IPS-18c (cell line): ENCODE data around the gene PAOX.
A peak's percentile ranks its signal among the peaks of the same experiment; 100 is the strongest.
"Not testable (repeated sequence)": the region's sequence is repeated elsewhere in the genome, so short reads cannot be mapped to it uniquely, and the experiment has no call there.

Source experiments
- H3K4me3 ChIP-seq: 2 replicates; pipeline ENCODE4 v1.7.0; 2013; ENCODE audit warnings: low read depth, mild to moderate bottlenecking, low read length, moderate library complexity; ENCODE audit not compliant: insufficient read depth
- H3K9me3 ChIP-seq: one replicate; pipeline ENCODE4 v1.6.1; 2013; ENCODE audit warnings: mild to moderate bottlenecking, low read length, moderate library complexity; ENCODE audit not compliant: control insufficient read depth, insufficient read depth

Gene PAOX

GRCh38 chr10:133358162-133358924 lies 20.7 kb upstream of the PAOX start:
- Histone ChIP-seq H3K4me3 (no peak overlapping the region), H3K9me3 (peaks cover 2% of the 10 kb centered on the region)

- H3K4me3 ChIP-seq = no peak overlapping the region
- peaks cover 2% of the 10 kb centered on the region for H3K9me3 ChIP-seq
These were observed 20.1 kb upstream of the PAOX start for GRCh38 chr10:133358925-133359310.

- Histone ChIP-seq H3K4me3 (no peak overlapping the region), H3K9me3 (peaks cover 2% of the 10 kb centered on the region)
These were observed 19.5 kb upstream of the PAOX start for GRCh38 chr10:133359554-133359971.

GRCh38 chr10:133359972-133360610 lies 19.0 kb upstream of the PAOX start:
- no peak overlapping the region for H3K4me3 ChIP-seq
- H3K9me3 ChIP-seq = peaks cover 2% of the 10 kb centered on the region

- Histone ChIP-seq H3K4me3 (no peak overlapping the region), H3K9me3 (peaks cover 2% of the 10 kb centered on the region)
These were observed 17.8 kb upstream of the PAOX start for GRCh38 chr10:133361227-133361626.

GRCh38 chr10:133361773-133362441 lies 17.2 kb upstream of the PAOX start:
- no peak overlapping the region for H3K4me3 ChIP-seq

GRCh38 chr10:133362846-133363245 lies 16.2 kb upstream of the PAOX start:
- Histone ChIP-seq H3K9me3 (no peaks in the 10 kb centered on the region), H3K4me3 (no peak overlapping the region)

More at GRCh38 chr10:133361773-133362441, 17.2 kb upstream of the PAOX start:
- H3K9me3 ChIP-seq = no peaks in the 10 kb centered on the region

GRCh38 chr10:133364645-133365431 lies 14.2 kb upstream of the PAOX start:
- Histone ChIP-seq H3K9me3 (no peaks in the 10 kb centered on the region), H3K4me3 (no peak overlapping the region)

- no peaks in the 10 kb centered on the region for H3K9me3 ChIP-seq
- H3K4me3 ChIP-seq = no peak overlapping the region
These were observed 13.5 kb upstream of the PAOX start for GRCh38 chr10:133365461-133366129.

- Histone ChIP-seq H3K9me3 (no peaks in the 10 kb centered on the region), H3K4me3 (no peak overlapping the region)
These were observed 13.0 kb upstream of the PAOX start for GRCh38 chr10:133366130-133366478.

- Histone ChIP-seq H3K9me3 (no peaks in the 10 kb centered on the region), H3K4me3 (no peak overlapping the region)
These were observed 12.3 kb upstream of the PAOX start for GRCh38 chr10:133366751-133367150.

GRCh38 chr10:133367461-133367860 lies 11.6 kb upstream of the PAOX start:
- not testable (repeated sequence) for H3K4me3 ChIP-seq

GRCh38 chr10:133368153-133368552 lies 10.9 kb upstream of the PAOX start:
- no peaks in the 10 kb centered on the region for H3K9me3 ChIP-seq
- H3K4me3 ChIP-seq = no peak overlapping the region

More at GRCh38 chr10:133367461-133367860, 11.6 kb upstream of the PAOX start:
- not testable (repeated sequence) for H3K9me3 ChIP-seq

- H3K4me3 ChIP-seq = no peak overlapping the region
- no peaks in the 10 kb centered on the region for H3K9me3 ChIP-seq
These were observed 8.9 kb upstream of the PAOX start for GRCh38 chr10:133370030-133370786.

- Histone ChIP-seq H3K9me3 (no peaks in the 10 kb centered on the region), H3K4me3 (peak overlapping the region; percentile 28)
These were observed 6.6 kb upstream of the PAOX start for GRCh38 chr10:133372507-133372906.
